GM12878 (cell line): ENCODE results near the gene PCDHGB1. TPM values are rescaled to one million over a fixed set of nuclear protein-coding genes. Genes with fewer than 3 reads are reported as not detected.
"Not testable (repeated sequence)": the region's sequence is repeated elsewhere in the genome, so short reads cannot be mapped to it uniquely, and the experiment has no call there.

ENCODE experiments used
- ATAC-seq: fragments of 200-7000 bp; cut with Tn5 transposase; 3 replicates; pipeline ENCODE4 v1.9.1; 2020; ENCODE audit warnings: mild to moderate bottlenecking, moderate library complexity
- BruUV-seq: library from RNA; stranded (reverse); fragments of 400-500 nt; replicated peaks from 2 replicates; lab custom pipeline; 2021; lab: Mats Ljungman, UMichigan
- CTCF ChIA-PET: fragments of 300-600 bp; sonication (Branson Sonifier 250); formaldehyde crosslinking; extraction: SDS; loops from one replicate; lab custom pipeline; 2021; ENCODE audit warnings: inconsistent platforms; lab: Yijun Ruan, JAX
- POLR2A ChIA-PET: fragments of 350-600 bp; formaldehyde crosslinking; extraction: SDS; loops from one replicate; lab custom pipeline; 2021; ENCODE audit warnings: inconsistent platforms; lab: Charles Lee
- RAD21 ChIA-PET: fragments of 300-600 bp; sonication (Branson Sonifier 250); formaldehyde crosslinking; loops from one replicate; lab custom pipeline; 2023; ENCODE audit warnings: antibody characterized with exemption; ENCODE audit not compliant: unreplicated experiment; lab: Charles Lee
- SMC1A ChIA-PET: fragments of 300-600 bp; sonication (Branson Sonifier 250); formaldehyde crosslinking; loops from one replicate; lab custom pipeline; 2023; ENCODE audit not compliant: unreplicated experiment, uncharacterized antibody; lab: Charles Lee
- DNase-seq: peaks from one replicate; pipeline ENCODE4 v3.0.0-alpha.2; 2011; ENCODE audit warnings: low read depth, low spot score
- FAIRE-seq: peaks from 3 replicates; lab custom pipeline; 2011; peaks lifted over from hg19 to GRCh38; lab: Jason Lieb, UNC
- H2AFZ ChIP-seq: 2 replicates; pipeline ENCODE4 v1.6.0; 2011; ENCODE audit warnings: low read depth, low read length, control low read depth; ENCODE audit not compliant: control insufficient read depth
- H3K27ac ChIP-seq: 2 replicates; pipeline ENCODE4 v1.5.1; 2011; ENCODE audit warnings: control low read depth; ENCODE audit not compliant: control insufficient read depth, insufficient read depth
- H3K27me3 ChIP-seq, 2 experiments: replicated peaks in 1 of 2; 2 replicates each; pipeline versions ENCODE4 v1.6.0 to v1.6.1; 2011; ENCODE audit warnings: low read length in 1 of 2; ENCODE audit not compliant: control insufficient read depth in 2 of 2, insufficient read depth in 2 of 2
- H3K36me3 ChIP-seq, 2 experiments: 2 replicates each; pipeline ENCODE4 v1.5.1; 2011; ENCODE audit warnings: low read length in 1 of 2; ENCODE audit not compliant: control insufficient read depth in 2 of 2, insufficient read depth in 2 of 2
- H3K4me1 ChIP-seq: 2 replicates; pipeline ENCODE4 v1.6.1; 2011; ENCODE audit warnings: mild to moderate bottlenecking, low read length, moderate library complexity, mixed read lengths; ENCODE audit not compliant: control insufficient read depth, insufficient read depth
- H3K4me2 ChIP-seq: 2 replicates; pipeline ENCODE4 v1.6.0; 2011; ENCODE audit warnings: control low read depth; ENCODE audit not compliant: control insufficient read depth, insufficient read depth
- H3K4me3 ChIP-seq: fragments of 200-600 bp; sonication (generic); 2 replicates; pipeline ENCODE4 v1.5.1; 2016
- H3K79me2 ChIP-seq: 2 replicates; pipeline ENCODE4 v1.6.0; 2011; ENCODE audit warnings: low read length; ENCODE audit not compliant: control insufficient read depth, insufficient read depth
- H3K9ac ChIP-seq: 2 replicates; pipeline ENCODE4 v1.8.0; 2011; ENCODE audit warnings: low read length, control low read depth, mixed read lengths; ENCODE audit not compliant: control insufficient read depth, insufficient read depth
- H3K9me3 ChIP-seq: replicated peaks from 3 replicates; pipeline ENCODE4 v1.5.1; 2011; ENCODE audit warnings: mild to moderate bottlenecking, low read length; ENCODE audit not compliant: control insufficient read depth, insufficient read depth
- H4K20me1 ChIP-seq: 2 replicates; pipeline ENCODE4 v1.6.0; 2011; ENCODE audit not compliant: control insufficient read depth, insufficient read depth
- CBX5 ChIP-seq: sonication (generic); IDR thresholded peaks from 2 replicates; pipeline ENCODE4 v1.6.1; 2016; ENCODE audit warnings: low read depth, moderate library complexity, mild to moderate bottlenecking, inconsistent platforms
- CTCF ChIP-seq, 3 experiments: IDR thresholded peaks in 2 of 3; conservative IDR thresholded peaks in 1 of 3; 2 replicates each; pipeline ENCODE4 v1.5.1; 2011; ENCODE audit warnings: low read depth in 3 of 3, low read length in 3 of 3, mild to moderate bottlenecking in 3 of 3, control low read depth in 2 of 3, moderate library complexity in 2 of 3, inconsistent platforms in 1 of 3, mixed read lengths in 1 of 3; ENCODE audit not compliant: control insufficient read depth in 2 of 3, insufficient read depth in 1 of 3; ENCODE audit errors: extremely low read depth in 1 of 3
- NRF1 ChIP-seq: conservative IDR thresholded peaks from 2 replicates; pipeline ENCODE4 v1.6.1; 2011; ENCODE audit warnings: mild to moderate bottlenecking, low read depth, low read length, improper control_type of control experiment
- RAD21 ChIP-seq: IDR thresholded peaks from 2 replicates; pipeline ENCODE4 v1.6.1; 2011; ENCODE audit warnings: mild to moderate bottlenecking, low read depth, low read length, moderate library complexity; ENCODE audit not compliant: insufficient read depth
- WGBS: methylation state at CpG from one replicate; pipeline ENCODE4 v1.1.6; 2016; ENCODE audit warnings: low lambda C conversion rate; ENCODE audit not compliant: insufficient replicate concordance, insufficient coverage; ENCODE audit errors: missing lambda C conversion rate; 5-methylcytosine and 5-hydroxymethylcytosine counted together
- in situ Hi-C: fragments of 300-500 bp; cut with MboI; formaldehyde crosslinking; loops from 9 replicates; pipeline ENCODE4 v1.14.3; 2018; ENCODE audit warnings: mixed read lengths
- intact Hi-C: fragments of 100-400 bp; cut with micrococcal nuclease; formaldehyde crosslinking; loops from one replicate; pipeline ENCODE4 v1.14.2; 2022; ENCODE audit not compliant: unreplicated experiment
- polyA plus RNA-seq, 11 experiments: library from polyadenylated mRNA; depleted of rRNA in 4 of 11; unstranded in 6 of 11; stranded (reverse) in 5 of 11; fragments of >200 nt; fragmentation: Nextera tagmentation in 4 of 11; fragmentation: Illumina TruSeq in 1 of 11; extraction: Ambion mirVana in 4 of 11; extraction: Trizol in 1 of 11; gene quantifications; 1 replicate in 1 of 11; 2 replicates in 10 of 11; pipeline versions ENCODE4 v1.2.1 to v1.2.3, GENCODE V29; 2011 to 2016; ENCODE audit warnings: inconsistent platforms in 2 of 11, missing spikeins in 2 of 11, low read depth in 1 of 11
- total RNA-seq, 4 experiments: library from RNA; depleted of rRNA in 3 of 4; stranded (reverse); fragments of >200 nt in 3 of 4; fragmentation: Illumina TruSeq in 1 of 4; extraction: Trizol in 1 of 4; gene quantifications; 2 replicates each; pipeline versions ENCODE4 v1.2.1 to v1.2.3, GENCODE V29; 2013 to 2021

The PCDHGB1 gene
- total and polyA plus RNA-seq, 10 of the 15 experiments (the other 5 are each of a cell fraction or from before 2014, with no cell fraction given) = 0.04 to 0.40 (median 0.08) TPM; not detected in 2

- RAD21 ChIA-PET = interaction anchor here (1.4 kb wide), 1 partner anchor 15 kb away, joined by 4 read pairs; the partner anchor contains the start of gene PCDHGA10
- intact Hi-C loops, H2AFZ ChIP-seq, H3K4me2 ChIP-seq, H4K20me1 ChIP-seq, BruUV-seq, H3K27me3 ChIP-seq, H3K27ac ChIP-seq, H3K9ac ChIP-seq, DNase-seq, H3K36me3 ChIP-seq, in situ Hi-C loops, POLR2A ChIA-PET, H3K4me1 ChIP-seq, H3K79me2 ChIP-seq: not testable (repeated sequence)
- 8% methylated on average over 26 of the region's 43 CpGs for WGBS
- CTCF ChIA-PET = interaction anchor here (0.9 to 1.7 kb wide), 10 partner anchors 10 to 166 kb away, joined by 3 to 8 read pairs (median 4); partner anchors contain the start of genes PCDHGA1, PCDHGA10, PCDHGA12 and PCDHGB3
- FAIRE-seq (peak; percentile 38), ATAC-seq (peak; percentile 82)
- H3K4me3 ChIP-seq = peak within 1 kb of the TSS; percentile 53; the same call in 1 of the 2 replicates
- H3K9me3 ChIP-seq = peaks cover 18% of the 10 kb centered on the region; the same call in 2 of the 3 replicates
- TF ChIP-seq CTCF (IDR thresholded peaks at IDR 0.05 in 2 of 3, conservative IDR thresholded peaks at IDR 0.05 in 1 of 3; ENCODE audit: control insufficient read depth in 2 of 3, extremely low read depth in 1 of 3, insufficient read depth in 1 of 3, low read depth in 3 of 3, low read length in 3 of 3) (peak; percentile 40 to 57 (median 41); a peak in 5 of 6 replicates), NRF1 (0 out of 2 replicates have a peak, but pooled peaks have one; percentile 12), RAD21 (peak; percentile 37), CBX5 (peak; percentile 60; the same call in 1 of the 2 replicates)
- SMC1A ChIA-PET = interaction anchor here (1.3 kb wide), 1 partner anchor 160 kb away, joined by 5 read pairs; no protein-coding TSS in a partner anchor
Observed at GRCh38 chr5:141397756-141398551, 48.1 kb downstream of the PCDHGB1 start, which contains the start of gene PCDHGB5. Gene PCDHGB5, plus strand, starts transcription at chr5:141397947. Its CDS starts 181 bp downstream, at chr5:141398128.
